Measurements from ENCODE around the gene NTMT1.

Gene NTMT1

GRCh38 chr9:129626625-129627284, 792 bp downstream of the NTMT1 start:
- H3K4me3 ChIP-seq (replicated peaks in 1 of 2; ENCODE audit: low read depth in 2 of 2, low read length in 2 of 2): peak overlapping the region; percentile 85 to 89
- peak; percentile 78 to 80 for DNase-seq (ENCODE audit: low read depth in 2 of 2)
- TF ChIP-seq, protein P1, sequence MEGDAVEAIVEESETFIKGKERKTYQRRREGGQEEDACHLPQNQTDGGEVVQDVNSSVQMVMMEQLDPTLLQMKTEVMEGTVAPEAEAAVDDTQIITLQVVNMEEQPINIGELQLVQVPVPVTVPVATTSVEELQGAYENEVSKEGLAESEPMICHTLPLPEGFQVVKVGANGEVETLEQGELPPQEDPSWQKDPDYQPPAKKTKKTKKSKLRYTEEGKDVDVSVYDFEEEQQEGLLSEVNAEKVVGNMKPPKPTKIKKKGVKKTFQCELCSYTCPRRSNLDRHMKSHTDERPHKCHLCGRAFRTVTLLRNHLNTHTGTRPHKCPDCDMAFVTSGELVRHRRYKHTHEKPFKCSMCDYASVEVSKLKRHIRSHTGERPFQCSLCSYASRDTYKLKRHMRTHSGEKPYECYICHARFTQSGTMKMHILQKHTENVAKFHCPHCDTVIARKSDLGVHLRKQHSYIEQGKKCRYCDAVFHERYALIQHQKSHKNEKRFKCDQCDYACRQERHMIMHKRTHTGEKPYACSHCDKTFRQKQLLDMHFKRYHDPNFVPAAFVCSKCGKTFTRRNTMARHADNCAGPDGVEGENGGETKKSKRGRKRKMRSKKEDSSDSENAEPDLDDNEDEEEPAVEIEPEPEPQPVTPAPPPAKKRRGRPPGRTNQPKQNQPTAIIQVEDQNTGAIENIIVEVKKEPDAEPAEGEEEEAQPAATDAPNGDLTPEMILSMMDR (IDR thresholded peaks at IDR 0.05; ENCODE audit: low read depth, low read length): no peak

- DNase-seq (ENCODE audit: low read depth in 2 of 2): peak in 1 of 2 donors; percentile 45
- H3K4me3 ChIP-seq (replicated peaks in 1 of 2; ENCODE audit: low read depth in 2 of 2, low read length in 2 of 2): peak overlapping the region; percentile 85 to 89
- TF ChIP-seq, protein P1 (IDR thresholded peaks at IDR 0.05; ENCODE audit: low read depth, low read length): no peak
Measured at GRCh38 chr9:129627556-129628440, 1.8 kb downstream of the NTMT1 start.

DNA sequence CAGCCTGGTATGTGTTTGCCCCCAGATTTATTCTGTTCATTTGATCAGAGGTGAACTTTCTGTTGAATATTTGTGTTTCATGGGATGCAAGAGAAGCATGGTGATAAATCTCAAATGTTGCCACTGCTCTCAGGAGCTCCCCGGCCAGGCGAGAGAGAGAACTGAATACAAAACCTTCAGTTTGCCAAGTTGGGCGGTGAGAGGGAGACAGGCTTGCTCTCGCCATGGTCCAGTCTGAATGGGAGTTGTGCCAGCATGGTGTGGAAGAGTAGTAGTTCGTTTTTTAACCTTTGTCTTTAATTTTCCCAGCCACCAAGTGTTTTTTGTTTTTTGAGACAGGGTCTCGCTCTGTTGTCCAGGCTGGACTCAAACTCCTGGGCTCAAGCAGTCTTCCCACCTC, 2.7 kb downstream of the NTMT1 start:
- DNase-seq (ENCODE audit: low read depth in 2 of 2): no peak
- H3K4me3 ChIP-seq (replicated peaks in 1 of 2; ENCODE audit: low read depth in 2 of 2, low read length in 2 of 2): no peak overlapping the region
- TF ChIP-seq, protein P1 (IDR thresholded peaks at IDR 0.05; ENCODE audit: low read depth, low read length): no peak

DNA sequence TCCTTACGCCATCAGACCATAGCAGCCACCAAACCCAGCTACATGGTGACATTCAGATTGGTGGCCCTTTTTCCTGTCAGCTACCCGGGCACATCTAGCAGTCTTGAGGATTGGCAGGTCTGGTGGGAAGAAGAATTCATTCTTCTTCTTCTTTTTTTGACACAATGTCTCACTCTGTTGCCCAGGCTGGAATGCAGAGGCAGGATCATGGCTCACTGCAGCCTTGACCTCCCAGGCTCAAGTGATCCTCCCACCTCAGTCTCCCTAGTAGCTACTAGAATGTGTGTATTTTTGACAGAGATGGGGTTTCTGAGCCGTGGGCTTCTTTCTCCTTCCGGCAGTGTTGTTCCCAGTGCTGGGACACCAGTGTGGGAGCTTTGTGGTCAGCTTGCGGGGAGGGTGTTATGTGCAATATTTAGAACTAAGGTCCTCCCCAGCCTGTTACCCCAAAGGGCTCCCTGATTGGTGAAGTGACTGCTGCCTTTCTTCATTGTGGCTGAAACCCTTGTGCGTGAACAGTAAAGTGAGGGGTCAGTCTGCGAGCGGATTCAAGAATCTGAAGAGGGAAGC, 3.4 kb downstream of the NTMT1 start:
- H3K4me3 ChIP-seq (replicated peaks in 1 of 2; ENCODE audit: low read depth in 2 of 2, low read length in 2 of 2): no peak overlapping the region
- TF ChIP-seq, protein P1 (IDR thresholded peaks at IDR 0.05; ENCODE audit: low read depth, low read length): no peak
- DNase-seq (ENCODE audit: low read depth in 2 of 2): no peak

- peak in 1 of 2 donors; percentile 39 for DNase-seq (ENCODE audit: low read depth in 2 of 2)
- TF ChIP-seq, protein P1 (IDR thresholded peaks at IDR 0.05; ENCODE audit: low read depth, low read length): no peak
- no peak overlapping the region for H3K4me3 ChIP-seq (replicated peaks in 1 of 2; ENCODE audit: low read depth in 2 of 2, low read length in 2 of 2)
Measured at GRCh38 chr9:129630967-129631673, 5.2 kb downstream of the NTMT1 start.

- DNase-seq (ENCODE audit: low read depth in 2 of 2): no peak
- TF ChIP-seq, protein P1 (IDR thresholded peaks at IDR 0.05; ENCODE audit: low read depth, low read length): no peak
- no peak overlapping the region for H3K4me3 ChIP-seq (replicated peaks in 1 of 2; ENCODE audit: low read depth in 2 of 2, low read length in 2 of 2)
Measured at GRCh38 chr9:129631674-129632129, 5.7 kb downstream of the NTMT1 start.
